K562 (cell line): ENCODE measurements around the gene FZD1. TPM values are rescaled to one million over a fixed set of nuclear protein-coding genes. Genes with fewer than 3 reads are reported as not detected.

Experiments
- BMI1 ChIP-seq: fragments of 150-350 bp; IDR thresholded peaks from 2 replicates; pipeline ENCODE4 v1.6.1; 2014; ENCODE audit warnings: low read length
- EP400 ChIP-seq: fragments of 450-650 bp; IDR thresholded peaks from 2 replicates; pipeline ENCODE4 v1.6.1; 2017; ENCODE audit warnings: antibody characterized with exemption, mild to moderate bottlenecking, moderate library complexity
- FOS ChIP-seq: IDR thresholded peaks from 3 replicates; pipeline ENCODE4 v1.6.1; 2011; ENCODE audit not compliant: insufficient read length; ENCODE audit errors: extremely low read depth
- HSF4 ChIP-seq: fragments of 250-450 bp; sonication (Bioruptor Pico); IDR thresholded peaks from 2 replicates; pipeline ENCODE4 v2.1.2; 2022; ENCODE audit warnings: mild to moderate bottlenecking, moderate library complexity, borderline replicate concordance
- NELFE ChIP-seq: IDR thresholded peaks from 2 replicates; pipeline ENCODE4 v1.6.1; 2011; ENCODE audit warnings: mild to moderate bottlenecking; ENCODE audit not compliant: insufficient read depth, insufficient read length
- RBM25 ChIP-seq: fragments of 200-400 bp; formaldehyde crosslinking; IDR thresholded peaks from 2 replicates; pipeline ENCODE4 v1.6.1; 2018; ENCODE audit warnings: low read length, low read depth, moderate library complexity; ENCODE audit not compliant: severe bottlenecking
- SMAD4 ChIP-seq: fragments of 250-450 bp; sonication (Bioruptor Pico); conservative IDR thresholded peaks from 2 replicates; pipeline ENCODE4 v1.8.0; 2021; ENCODE audit warnings: inconsistent platforms, mild to moderate bottlenecking, moderate library complexity
- ZBTB17 ChIP-seq: fragments of 450-650 bp; formaldehyde crosslinking; IDR thresholded peaks from 2 replicates; pipeline ENCODE4 v1.4.0; 2020; ENCODE audit warnings: mild to moderate bottlenecking
- ZEB2 ChIP-seq: fragments of 450-650 bp; IDR thresholded peaks from 2 replicates; pipeline ENCODE4 v1.6.1; 2016
- ZFP36 ChIP-seq: fragments of 150-350 bp; IDR thresholded peaks from 2 replicates; pipeline ENCODE4 v1.6.1; 2018; ENCODE audit warnings: low read length, low read depth; ENCODE audit not compliant: partially characterized antibody
- ZNF146 ChIP-seq: IDR thresholded peaks from one replicate; pipeline ENCODE4 v1.6.1; 2018; ENCODE audit warnings: missing compliant biosample characterization; ENCODE audit not compliant: unreplicated experiment
- ZNF407 ChIP-seq: fragments of 450-650 bp; IDR thresholded peaks from 2 replicates; pipeline ENCODE4 v1.6.1; 2016; ENCODE audit warnings: low read depth
- polyA plus RNA-seq, 8 experiments: library from polyadenylated mRNA; depleted of rRNA in 4 of 8; stranded (reverse) in 5 of 8; unstranded in 3 of 8; fragments of >200 nt; fragmentation: Nextera tagmentation in 2 of 8; fragmentation: Illumina TruSeq in 1 of 8; extraction: Ambion mirVana in 2 of 8; extraction: Trizol in 1 of 8; gene quantifications; 2 replicates each; pipeline versions ENCODE4 v1.2.1 to v1.2.3, GENCODE V29; 2011 to 2014; ENCODE audit warnings: inconsistent platforms in 1 of 8, missing spikeins in 1 of 8
- total RNA-seq, 7 experiments: library from RNA; depleted of rRNA in 6 of 7; stranded (reverse); fragments of >200 nt in 6 of 7; fragmentation: Illumina TruSeq in 2 of 7; extraction: Trizol in 2 of 7; gene quantifications; 2 replicates each; pipeline versions ENCODE4 v1.2.1 to v1.2.3, GENCODE V29; 2011 to 2021; ENCODE audit warnings: low replicate concordance in 1 of 7
- TF ChIP-seq, protein P1 (sequence below): fragments of 450-650 bp; formaldehyde crosslinking; IDR thresholded peaks from 2 replicates; pipeline ENCODE4 v1.4.0; 2020; ENCODE audit warnings: mild to moderate bottlenecking, moderate library complexity
- TF ChIP-seq, protein P2 (sequence below): fragments of 450-650 bp; IDR thresholded peaks from 2 replicates; pipeline ENCODE4 v1.6.1; 2017; ENCODE audit warnings: antibody characterized with exemption, mild to moderate bottlenecking

FZD1 gene
- total and polyA plus RNA-seq, 9 of the 15 experiments (the other 6 are each of a cell fraction or from before 2014, with no cell fraction given), result 0.25 to 5.1 (median 1.8) TPM

GRCh38 chr7:91299952-91300775 is 35.9 kb downstream of the FZD1 start (continued):
- TF ChIP-seq, protein P1, sequence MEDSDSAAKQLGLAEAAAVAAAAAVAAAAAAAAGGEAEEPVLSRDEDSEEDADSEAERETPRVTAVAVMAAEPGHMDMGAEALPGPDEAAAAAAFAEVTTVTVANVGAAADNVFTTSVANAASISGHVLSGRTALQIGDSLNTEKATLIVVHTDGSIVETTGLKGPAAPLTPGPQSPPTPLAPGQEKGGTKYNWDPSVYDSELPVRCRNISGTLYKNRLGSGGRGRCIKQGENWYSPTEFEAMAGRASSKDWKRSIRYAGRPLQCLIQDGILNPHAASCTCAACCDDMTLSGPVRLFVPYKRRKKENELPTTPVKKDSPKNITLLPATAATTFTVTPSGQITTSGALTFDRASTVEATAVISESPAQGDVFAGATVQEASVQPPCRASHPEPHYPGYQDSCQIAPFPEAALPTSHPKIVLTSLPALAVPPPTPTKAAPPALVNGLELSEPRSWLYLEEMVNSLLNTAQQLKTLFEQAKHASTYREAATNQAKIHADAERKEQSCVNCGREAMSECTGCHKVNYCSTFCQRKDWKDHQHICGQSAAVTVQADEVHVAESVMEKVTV (CRISPR knock-in tag), result no peak
- TF ChIP-seq ZNF407 (0 out of 2 replicates have a peak, but pooled peaks have one; percentile 29), RBM25 (no peak), NELFE (no peak), ZBTB17 (no peak), ZFP36 (no peak), HSF4 (CRISPR knock-in tag) (no peak), SMAD4 (CRISPR knock-in tag) (peak; percentile 83), EP400 (peak; percentile 69), BMI1 (no peak), FOS (peak; percentile 4), ZEB2 (peak; percentile 85), ZNF146 (CRISPR knock-in tag) (no peak)
- TF ChIP-seq, protein P2, sequence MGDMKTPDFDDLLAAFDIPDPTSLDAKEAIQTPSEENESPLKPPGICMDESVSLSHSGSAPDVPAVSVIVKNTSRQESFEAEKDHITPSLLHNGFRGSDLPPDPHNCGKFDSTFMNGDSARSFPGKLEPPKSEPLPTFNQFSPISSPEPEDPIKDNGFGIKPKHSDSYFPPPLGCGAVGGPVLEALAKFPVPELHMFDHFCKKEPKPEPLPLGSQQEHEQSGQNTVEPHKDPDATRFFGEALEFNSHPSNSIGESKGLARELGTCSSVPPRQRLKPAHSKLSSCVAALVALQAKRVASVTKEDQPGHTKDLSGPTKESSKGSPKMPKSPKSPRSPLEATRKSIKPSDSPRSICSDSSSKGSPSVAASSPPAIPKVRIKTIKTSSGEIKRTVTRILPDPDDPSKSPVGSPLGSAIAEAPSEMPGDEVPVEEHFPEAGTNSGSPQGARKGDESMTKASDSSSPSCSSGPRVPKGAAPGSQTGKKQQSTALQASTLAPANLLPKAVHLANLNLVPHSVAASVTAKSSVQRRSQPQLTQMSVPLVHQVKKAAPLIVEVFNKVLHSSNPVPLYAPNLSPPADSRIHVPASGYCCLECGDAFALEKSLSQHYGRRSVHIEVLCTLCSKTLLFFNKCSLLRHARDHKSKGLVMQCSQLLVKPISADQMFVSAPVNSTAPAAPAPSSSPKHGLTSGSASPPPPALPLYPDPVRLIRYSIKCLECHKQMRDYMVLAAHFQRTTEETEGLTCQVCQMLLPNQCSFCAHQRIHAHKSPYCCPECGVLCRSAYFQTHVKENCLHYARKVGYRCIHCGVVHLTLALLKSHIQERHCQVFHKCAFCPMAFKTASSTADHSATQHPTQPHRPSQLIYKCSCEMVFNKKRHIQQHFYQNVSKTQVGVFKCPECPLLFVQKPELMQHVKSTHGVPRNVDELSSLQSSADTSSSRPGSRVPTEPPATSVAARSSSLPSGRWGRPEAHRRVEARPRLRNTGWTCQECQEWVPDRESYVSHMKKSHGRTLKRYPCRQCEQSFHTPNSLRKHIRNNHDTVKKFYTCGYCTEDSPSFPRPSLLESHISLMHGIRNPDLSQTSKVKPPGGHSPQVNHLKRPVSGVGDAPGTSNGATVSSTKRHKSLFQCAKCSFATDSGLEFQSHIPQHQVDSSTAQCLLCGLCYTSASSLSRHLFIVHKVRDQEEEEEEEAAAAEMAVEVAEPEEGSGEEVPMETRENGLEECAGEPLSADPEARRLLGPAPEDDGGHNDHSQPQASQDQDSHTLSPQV, result peak; percentile 95
